Chondrocyte (in vitro differentiated cells): Measurements from ENCODE around the gene TOM1L2. TPM values are rescaled to one million over a fixed set of nuclear protein-coding genes. Genes with fewer than 3 reads are reported as not detected.

Source experiments
- DNase-seq: peaks from one replicate; pipeline ENCODE4 v3.0.0; 2021; ENCODE audit warnings: mixed read lengths, low spot score
- H3K27ac Mint-ChIP-seq: one replicate; pipeline ENCODE4 v1.8.0; 2021; ENCODE audit warnings: mild to moderate bottlenecking, moderate library complexity, mixed read lengths; ENCODE audit not compliant: unreplicated experiment
- H3K27me3 Mint-ChIP-seq: 2 replicates; pipeline ENCODE4 v1.8.0; 2021; ENCODE audit warnings: low read depth, mixed read lengths
- H3K36me3 Mint-ChIP-seq: 2 replicates; pipeline ENCODE4 v1.8.0; 2021; ENCODE audit warnings: low read depth, mixed read lengths
- H3K4me1 Mint-ChIP-seq: 2 replicates; pipeline ENCODE4 v1.8.0; 2021; ENCODE audit warnings: low read depth, mild to moderate bottlenecking, mixed read lengths
- H3K4me3 Mint-ChIP-seq: one replicate; pipeline ENCODE4 v1.8.0; 2021; ENCODE audit warnings: mild to moderate bottlenecking, moderate library complexity, mixed read lengths; ENCODE audit not compliant: unreplicated experiment
- H3K9me3 Mint-ChIP-seq: 2 replicates; pipeline ENCODE4 v1.8.0; 2021; ENCODE audit warnings: low read depth, mixed read lengths
- total RNA-seq: library from RNA; stranded (reverse); gene quantifications from 3 replicates; pipeline ENCODE4 v1.2.1, GENCODE V29; 2021
- TF ChIP-seq, protein P1 (sequence below): fragments of 200-600 bp; sonication (generic); IDR thresholded peaks from 2 replicates; pipeline ENCODE4 v1.5.0; 2021; ENCODE audit warnings: antibody characterized with exemption, mild to moderate bottlenecking, moderate library complexity

TOM1L2 gene
- total RNA-seq, 1 donor from 2014 or later = 56.1 TPM

DNA sequence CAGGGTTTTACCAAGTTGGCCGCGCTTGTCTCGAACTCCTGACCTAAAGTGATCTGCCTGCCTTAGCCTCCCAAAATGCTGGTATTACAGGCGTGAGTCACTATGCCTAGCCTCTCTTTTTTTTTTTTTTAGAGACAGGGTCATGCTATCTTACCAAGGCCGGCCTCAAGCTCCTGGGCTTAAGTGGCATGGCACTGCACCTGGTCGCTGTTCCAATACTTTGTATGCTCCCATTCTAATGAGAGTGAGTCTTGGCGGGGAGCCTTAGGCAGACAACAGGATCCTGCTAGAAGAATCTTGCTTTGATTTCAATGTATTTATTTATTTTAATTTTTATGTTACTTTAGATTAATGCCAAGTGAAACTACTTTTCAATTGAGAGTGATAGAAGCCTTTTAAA, 21.9 kb downstream of the TOM1L2 start:
- TF ChIP-seq, protein P1, sequence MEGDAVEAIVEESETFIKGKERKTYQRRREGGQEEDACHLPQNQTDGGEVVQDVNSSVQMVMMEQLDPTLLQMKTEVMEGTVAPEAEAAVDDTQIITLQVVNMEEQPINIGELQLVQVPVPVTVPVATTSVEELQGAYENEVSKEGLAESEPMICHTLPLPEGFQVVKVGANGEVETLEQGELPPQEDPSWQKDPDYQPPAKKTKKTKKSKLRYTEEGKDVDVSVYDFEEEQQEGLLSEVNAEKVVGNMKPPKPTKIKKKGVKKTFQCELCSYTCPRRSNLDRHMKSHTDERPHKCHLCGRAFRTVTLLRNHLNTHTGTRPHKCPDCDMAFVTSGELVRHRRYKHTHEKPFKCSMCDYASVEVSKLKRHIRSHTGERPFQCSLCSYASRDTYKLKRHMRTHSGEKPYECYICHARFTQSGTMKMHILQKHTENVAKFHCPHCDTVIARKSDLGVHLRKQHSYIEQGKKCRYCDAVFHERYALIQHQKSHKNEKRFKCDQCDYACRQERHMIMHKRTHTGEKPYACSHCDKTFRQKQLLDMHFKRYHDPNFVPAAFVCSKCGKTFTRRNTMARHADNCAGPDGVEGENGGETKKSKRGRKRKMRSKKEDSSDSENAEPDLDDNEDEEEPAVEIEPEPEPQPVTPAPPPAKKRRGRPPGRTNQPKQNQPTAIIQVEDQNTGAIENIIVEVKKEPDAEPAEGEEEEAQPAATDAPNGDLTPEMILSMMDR = no peak
- H3K4me1 Mint-ChIP-seq = peaks cover 39% of the 10 kb centered on the region
- no peaks in the 10 kb centered on the region for H3K27me3 Mint-ChIP-seq
- H3K36me3 Mint-ChIP-seq = peaks cover 3% of the 10 kb centered on the region
- no peak overlapping the region for H3K27ac Mint-ChIP-seq
- DNase-seq = no peak
- no peaks in the 10 kb centered on the region for H3K9me3 Mint-ChIP-seq
- no peak overlapping the region for H3K4me3 Mint-ChIP-seq

DNA sequence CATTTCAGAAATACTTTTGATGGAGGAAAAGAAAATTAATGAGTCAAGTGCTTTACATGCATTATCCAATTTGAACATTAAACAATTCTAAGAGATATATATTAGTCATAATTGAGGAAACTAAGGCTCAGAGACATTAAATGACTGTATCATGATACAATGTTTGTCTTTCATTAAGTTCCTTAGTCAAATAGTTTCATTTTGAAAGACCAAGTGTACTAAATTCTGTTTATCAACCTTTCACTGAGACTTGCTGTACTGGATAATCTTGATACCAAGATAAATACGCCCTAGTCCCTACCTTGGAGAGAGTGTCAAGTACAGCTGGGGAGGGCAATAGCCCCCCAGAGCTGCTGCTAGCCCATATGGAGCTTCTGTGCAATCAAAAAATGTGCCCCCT, 24.2 kb downstream of the TOM1L2 start:
- no peak overlapping the region for H3K4me3 Mint-ChIP-seq
- H3K27me3 Mint-ChIP-seq = no peaks in the 10 kb centered on the region
- no peaks in the 10 kb centered on the region for H3K36me3 Mint-ChIP-seq
- H3K4me1 Mint-ChIP-seq = peaks cover 59% of the 10 kb centered on the region
- TF ChIP-seq, protein P1 = no peak
- DNase-seq = no peak
- peak overlapping the region; percentile 51 for H3K27ac Mint-ChIP-seq
- no peaks in the 10 kb centered on the region for H3K9me3 Mint-ChIP-seq

DNA sequence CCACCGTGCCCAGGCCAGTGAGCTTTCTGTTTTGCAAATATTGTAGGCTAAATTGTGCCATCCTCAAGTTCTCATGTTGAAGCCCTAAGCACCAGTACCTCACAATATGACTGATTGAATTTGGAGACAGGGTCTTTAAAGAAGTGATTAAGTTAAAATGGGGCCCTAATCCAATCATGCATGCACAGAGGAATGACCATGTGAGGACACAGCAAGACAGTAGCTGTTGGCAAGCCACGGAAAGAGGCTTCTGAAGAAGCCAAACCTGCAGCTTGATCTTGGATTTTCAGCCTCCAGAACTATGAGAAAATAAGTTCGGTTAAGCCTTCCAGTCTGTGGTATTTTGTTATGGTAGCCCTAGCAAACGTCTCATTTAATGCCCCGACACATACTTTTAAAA, 24.9 kb downstream of the TOM1L2 start:
- Mint-ChIP-seq H3K4me3 (no peak overlapping the region), H3K36me3 (no peaks in the 10 kb centered on the region), H3K27me3 (no peaks in the 10 kb centered on the region)

DNA sequence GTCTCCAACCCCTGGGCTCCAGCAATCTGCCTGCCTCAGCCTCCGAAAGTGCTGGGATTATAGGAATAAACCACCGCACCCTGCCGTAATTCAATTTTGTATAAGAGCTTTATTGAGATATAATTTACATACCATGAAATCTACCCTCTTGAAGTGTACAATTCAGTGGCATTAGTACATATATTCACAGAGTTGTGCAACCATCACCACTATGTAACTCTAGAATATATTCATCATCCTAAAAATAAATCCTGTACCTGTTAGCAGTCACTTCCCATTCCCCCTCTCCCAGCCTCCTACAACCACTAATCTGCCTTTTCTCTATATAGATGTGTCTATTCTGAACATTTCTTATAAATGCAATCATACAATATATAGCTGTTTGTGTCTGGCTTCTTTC, 26.1 kb downstream of the TOM1L2 start:
- Mint-ChIP-seq H3K9me3 (no peaks in the 10 kb centered on the region), H3K27me3 (no peaks in the 10 kb centered on the region), H3K4me1 (peaks cover 66% of the 10 kb centered on the region), H3K4me3 (no peak overlapping the region), H3K36me3 (no peaks in the 10 kb centered on the region), H3K27ac (no peak overlapping the region)
- TF ChIP-seq, protein P1 = no peak
- DNase-seq = no peak

More for the DNA sequence above, 24.9 kb downstream of the TOM1L2 start:
- TF ChIP-seq, protein P1 = no peak
- DNase-seq = no peak
- peak overlapping the region; percentile 78 for H3K27ac Mint-ChIP-seq
- H3K9me3 Mint-ChIP-seq = no peaks in the 10 kb centered on the region
- H3K4me1 Mint-ChIP-seq = peaks cover 66% of the 10 kb centered on the region

DNA sequence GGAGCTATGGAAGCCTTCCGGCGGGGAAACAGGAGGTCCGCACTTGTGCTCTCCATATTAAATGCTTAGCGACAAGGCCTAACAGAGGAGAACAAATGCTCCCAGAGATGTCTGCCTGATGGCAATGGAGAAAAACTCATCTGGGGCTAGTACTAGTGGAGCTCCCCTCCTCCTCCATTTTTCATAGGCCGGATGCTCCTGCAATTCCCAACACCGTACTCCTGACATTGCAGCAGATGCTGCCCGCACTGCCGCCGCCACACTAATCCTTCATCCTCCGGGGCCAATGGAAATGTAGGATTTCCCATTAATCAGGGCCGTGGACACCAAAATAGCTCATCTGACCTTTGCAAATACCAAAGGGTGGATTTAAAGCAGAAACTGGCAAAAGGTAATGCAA, 27.5 kb downstream of the TOM1L2 start:
- Mint-ChIP-seq H3K9me3 (no peaks in the 10 kb centered on the region), H3K27ac (no peak overlapping the region), H3K4me3 (no peak overlapping the region), H3K27me3 (no peaks in the 10 kb centered on the region), H3K4me1 (peaks cover 76% of the 10 kb centered on the region), H3K36me3 (no peaks in the 10 kb centered on the region)
- DNase-seq = no peak
- TF ChIP-seq, protein P1 = no peak
